ENCODE measurements around the gene MYMK. TPM values are rescaled to one million over a fixed set of nuclear protein-coding genes. Genes with fewer than 3 reads are reported as not detected.

MYMK gene
- total RNA-seq, 3 donors from 2014 or later (not counting 1 experiment from before 2014, with no cell fraction given), result not detected

- peaks cover 6% of the 10 kb centered on the region for H3K4me1 ChIP-seq (ENCODE audit: control insufficient read depth, insufficient read depth, low read length)
- H3K27ac ChIP-seq (ENCODE audit: low read length), result no peak overlapping the region
- ATAC-seq, result no peak
- Mint-ChIP-seq H3K4me3 (no peak overlapping the region), H3K36me3 (no peaks in the 10 kb centered on the region), H3K4me1 (no peaks in the 10 kb centered on the region), H3K27ac (no peak overlapping the region), H3K27me3 (ENCODE audit: low read depth in 2 of 2) (peaks cover 5 to 10% of the 10 kb centered on the region in 2 donors), H3K9me3 (no peaks in the 10 kb centered on the region)
- DNase-seq, result no peak
- TF ChIP-seq CTCF (IDR thresholded peaks at IDR 0.05), result no peak
- no peak overlapping the region for H3K4me3 ChIP-seq (ENCODE audit: low read length)
- H3K9me3 ChIP-seq (ENCODE audit: control insufficient read depth, insufficient read depth, low read length), result no peaks in the 10 kb centered on the region
- no peaks in the 10 kb centered on the region for H3K36me3 ChIP-seq (ENCODE audit: control insufficient read depth, insufficient read depth, low read length)
- intact Hi-C loops (cut with micrococcal nuclease), result no loop called here
- H3K27me3 ChIP-seq (ENCODE audit: control insufficient read depth, insufficient read depth, low read length), result no peaks in the 10 kb centered on the region
- 61% methylated on average over 14 of the region's 14 CpGs for WGBS (ENCODE audit: insufficient coverage)
These were observed 2.5 kb downstream of the MYMK start for GRCh38 chr9:133522073-133522910.

- H3K4me3 Mint-ChIP-seq, result no peak overlapping the region
- Histone ChIP-seq H3K27ac (ENCODE audit: low read length) (no peak overlapping the region), H3K4me1 (ENCODE audit: control insufficient read depth, insufficient read depth, low read length) (peaks cover 6% of the 10 kb centered on the region), H3K36me3 (ENCODE audit: control insufficient read depth, insufficient read depth, low read length) (no peaks in the 10 kb centered on the region), H3K9me3 (ENCODE audit: control insufficient read depth, insufficient read depth, low read length) (no peaks in the 10 kb centered on the region), H3K27me3 (ENCODE audit: control insufficient read depth, insufficient read depth, low read length) (no peaks in the 10 kb centered on the region), H3K4me3 (ENCODE audit: low read length) (no peak overlapping the region)
- H3K27ac Mint-ChIP-seq, result no peak overlapping the region
- H3K4me1 Mint-ChIP-seq, result no peaks in the 10 kb centered on the region
- peaks cover 2 to 9% of the 10 kb centered on the region in 2 donors for H3K27me3 Mint-ChIP-seq (ENCODE audit: low read depth in 2 of 2)
- no peaks in the 10 kb centered on the region for H3K36me3 Mint-ChIP-seq
- ATAC-seq, result no peak
- no peak for DNase-seq
- intact Hi-C loops (cut with micrococcal nuclease), result no loop called here
- 92% methylated on average over 18 of the region's 21 CpGs for WGBS (ENCODE audit: insufficient coverage)
- no peak for TF ChIP-seq CTCF (IDR thresholded peaks at IDR 0.05)
- H3K9me3 Mint-ChIP-seq, result no peaks in the 10 kb centered on the region
These were observed 3.4 kb downstream of the MYMK start for GRCh38 chr9:133521122-133522072.

- intact Hi-C loops (cut with micrococcal nuclease), result no loop called here
- no peaks in the 10 kb centered on the region for H3K9me3 Mint-ChIP-seq
- H3K36me3 Mint-ChIP-seq, result no peaks in the 10 kb centered on the region
- H3K4me3 Mint-ChIP-seq, result no peak overlapping the region
- TF ChIP-seq CTCF (IDR thresholded peaks at IDR 0.05), result no peak
- no peaks in the 10 kb centered on the region for H3K4me1 Mint-ChIP-seq
- no peak overlapping the region for H3K27ac Mint-ChIP-seq
- ATAC-seq, result no peak
- DNase-seq, result no peak
- no peaks in the 10 kb centered on the region for H3K27me3 Mint-ChIP-seq (ENCODE audit: low read depth in 2 of 2)
- WGBS (ENCODE audit: insufficient coverage), result 86% methylated on average over 24 of the region's 24 CpGs
- no peaks in the 10 kb centered on the region for H3K9me3 ChIP-seq (ENCODE audit: control insufficient read depth, insufficient read depth, low read length)
- no peaks in the 10 kb centered on the region for H3K27me3 ChIP-seq (ENCODE audit: control insufficient read depth, insufficient read depth, low read length)
- peaks cover 6% of the 10 kb centered on the region for H3K4me1 ChIP-seq (ENCODE audit: control insufficient read depth, insufficient read depth, low read length)
- no peak overlapping the region for H3K4me3 ChIP-seq (ENCODE audit: low read length)
- H3K27ac ChIP-seq (ENCODE audit: low read length), result no peak overlapping the region
- no peaks in the 10 kb centered on the region for H3K36me3 ChIP-seq (ENCODE audit: control insufficient read depth, insufficient read depth, low read length)
These were observed 4.5 kb downstream of the MYMK start for GRCh38 chr9:133520121-133520835.
